Lower lobe of right lung (tissue), 2 donors: Measurements from ENCODE around the gene RHOU. TPM values are rescaled to one million over a fixed set of nuclear protein-coding genes. Genes with fewer than 3 reads are reported as not detected.

Experiments
- ATAC-seq, 2 donors: fragments of 200-7000 bp; cut with Tn5 transposase; one replicate each; pipeline ENCODE4 v1.9.1; 2020 to 2022; ENCODE audit warnings: mild to moderate bottlenecking in 2 of 2, moderate library complexity in 2 of 2
- DNase-seq: peaks from one replicate; pipeline ENCODE4 v3.0.0-alpha.2; 2020
- H3K27ac ChIP-seq: fragments of 200-600 bp; one replicate; pipeline ENCODE4 v1.8.0; 2022
- H3K27me3 ChIP-seq: fragments of 200-600 bp; one replicate; pipeline ENCODE4 v1.8.0; 2022; ENCODE audit warnings: low read depth
- H3K36me3 ChIP-seq: fragments of 200-600 bp; one replicate; pipeline ENCODE4 v1.8.0; 2022; ENCODE audit warnings: mild to moderate bottlenecking
- H3K4me1 ChIP-seq: fragments of 200-600 bp; one replicate; pipeline ENCODE4 v1.8.0; 2022
- H3K4me3 ChIP-seq: fragments of 200-600 bp; one replicate; pipeline ENCODE4 v1.8.0; 2022; ENCODE audit warnings: mild to moderate bottlenecking
- H3K9me3 ChIP-seq: fragments of 200-600 bp; one replicate; pipeline ENCODE4 v1.8.0; 2022
- intact Hi-C: fragments of 100-400 bp; cut with DNase I; formaldehyde crosslinking; loops from one replicate; pipeline ENCODE4 v1.11.0; 2022
- total RNA-seq: library from RNA; stranded (reverse); fragmentation: NEBNext Ultra II Directional; extraction: Animal tissue kit (Norgen Biotek cat#: 25700); gene quantifications from one replicate; pipeline ENCODE4 v1.2.1, GENCODE V29; 2021
- TF ChIP-seq, protein P1 (sequence below): fragments of 200-600 bp; IDR thresholded peaks from one replicate; pipeline ENCODE4 v1.8.0; 2022; ENCODE audit warnings: antibody characterized with exemption, mild to moderate bottlenecking
- donor health status: DM: no; HTN: yes; CAD: no; lungs with severe emphysema.

RHOU gene
- total RNA-seq, 1 donor from 2014 or later: 22.9 TPM

DNA sequence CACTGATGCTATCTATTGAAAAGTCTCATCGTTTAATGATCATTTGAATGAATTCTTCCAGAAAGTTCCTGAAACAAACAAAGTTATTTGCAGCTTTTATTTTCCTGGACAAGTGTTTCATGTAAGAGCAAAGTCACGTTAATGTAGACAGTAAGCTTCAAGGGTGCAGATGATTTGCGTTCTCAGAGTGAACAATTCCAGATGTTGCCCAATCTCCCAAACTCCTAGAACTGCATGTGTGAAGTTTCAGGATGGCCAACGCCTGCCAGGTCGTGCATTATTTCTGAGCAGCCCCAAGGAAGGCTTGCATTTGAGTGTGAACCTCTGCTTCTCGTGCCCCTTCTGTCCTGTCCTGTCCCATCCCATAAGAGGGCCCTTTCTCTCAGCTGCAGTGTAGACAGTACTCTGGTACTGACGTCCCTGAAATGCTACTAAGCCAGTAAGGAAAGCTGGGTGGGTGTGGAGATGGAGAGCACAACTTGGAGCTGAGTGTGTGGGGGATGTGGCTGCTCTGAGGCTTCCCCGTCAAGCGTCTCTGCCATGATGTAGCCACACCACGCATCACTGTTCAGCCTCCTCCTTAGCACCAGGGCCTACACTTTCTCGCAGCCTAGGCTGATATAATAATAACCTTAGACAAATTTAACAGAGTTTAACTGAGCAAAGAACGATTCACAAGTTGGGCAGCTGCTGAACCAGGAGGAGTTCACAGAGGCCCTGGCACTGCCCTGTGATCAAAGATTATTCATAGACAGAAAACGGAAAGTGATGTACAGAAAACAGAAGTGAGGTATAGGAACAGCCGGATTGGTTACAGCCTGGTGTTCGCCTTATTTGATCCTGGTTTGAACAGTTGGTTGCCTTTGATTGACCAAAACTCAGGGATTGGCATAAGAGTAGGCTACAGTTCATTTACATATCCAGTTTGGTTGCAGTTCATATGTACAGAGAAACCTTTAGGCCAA, 50.4 kb downstream of the RHOU start:
- DNase-seq: no peak

DNA sequence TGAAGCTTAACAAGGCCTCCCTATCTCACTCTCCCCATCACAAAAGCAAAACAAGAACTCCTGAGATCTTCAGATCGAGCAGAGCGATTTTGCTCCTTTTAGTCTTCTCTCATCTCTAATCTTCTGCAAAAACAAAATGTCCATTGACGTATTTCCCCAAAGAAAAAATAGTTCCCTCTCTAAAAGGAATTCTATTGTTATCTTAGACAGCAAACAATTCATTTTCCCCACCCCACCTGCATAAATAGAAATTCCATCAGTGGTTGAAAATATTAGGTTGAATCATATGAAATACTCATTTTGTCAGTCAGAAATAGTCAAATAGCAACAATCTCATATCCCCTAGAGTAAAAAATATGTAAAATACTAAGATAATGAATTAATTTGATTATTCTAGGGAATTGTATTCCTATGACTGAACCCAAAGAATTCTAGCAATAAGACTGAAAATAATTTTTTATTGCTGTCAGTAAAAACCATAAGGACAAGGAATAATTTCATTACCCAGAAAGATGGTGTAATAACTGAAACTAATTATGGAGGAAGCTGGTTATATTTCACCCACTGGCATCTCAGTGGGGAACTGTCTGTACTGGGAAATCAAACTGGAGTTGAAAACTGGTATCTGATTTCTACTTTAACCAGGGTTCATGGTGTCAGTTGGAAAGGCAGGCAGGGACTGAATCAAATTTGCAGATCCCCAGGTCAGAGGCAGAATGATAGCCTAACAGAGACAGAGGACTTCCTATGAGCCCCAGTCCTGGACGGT, 51.3 kb downstream of the RHOU start:
- peaks cover 8% of the 10 kb centered on the region for H3K4me1 ChIP-seq
- H3K27ac ChIP-seq: peak overlapping the region; percentile 18
- no peaks in the 10 kb centered on the region for H3K27me3 ChIP-seq
- no peaks in the 10 kb centered on the region for H3K9me3 ChIP-seq
- ATAC-seq: no peak
- TF ChIP-seq, protein P1, sequence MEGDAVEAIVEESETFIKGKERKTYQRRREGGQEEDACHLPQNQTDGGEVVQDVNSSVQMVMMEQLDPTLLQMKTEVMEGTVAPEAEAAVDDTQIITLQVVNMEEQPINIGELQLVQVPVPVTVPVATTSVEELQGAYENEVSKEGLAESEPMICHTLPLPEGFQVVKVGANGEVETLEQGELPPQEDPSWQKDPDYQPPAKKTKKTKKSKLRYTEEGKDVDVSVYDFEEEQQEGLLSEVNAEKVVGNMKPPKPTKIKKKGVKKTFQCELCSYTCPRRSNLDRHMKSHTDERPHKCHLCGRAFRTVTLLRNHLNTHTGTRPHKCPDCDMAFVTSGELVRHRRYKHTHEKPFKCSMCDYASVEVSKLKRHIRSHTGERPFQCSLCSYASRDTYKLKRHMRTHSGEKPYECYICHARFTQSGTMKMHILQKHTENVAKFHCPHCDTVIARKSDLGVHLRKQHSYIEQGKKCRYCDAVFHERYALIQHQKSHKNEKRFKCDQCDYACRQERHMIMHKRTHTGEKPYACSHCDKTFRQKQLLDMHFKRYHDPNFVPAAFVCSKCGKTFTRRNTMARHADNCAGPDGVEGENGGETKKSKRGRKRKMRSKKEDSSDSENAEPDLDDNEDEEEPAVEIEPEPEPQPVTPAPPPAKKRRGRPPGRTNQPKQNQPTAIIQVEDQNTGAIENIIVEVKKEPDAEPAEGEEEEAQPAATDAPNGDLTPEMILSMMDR: no peak
- intact Hi-C loops: no loop called here
- no peak overlapping the region for H3K4me3 ChIP-seq
- H3K36me3 ChIP-seq: no peaks in the 10 kb centered on the region
- DNase-seq: no peak

More for the DNA sequence above, 50.4 kb downstream of the RHOU start:
- TF ChIP-seq, protein P1: no peak
- intact Hi-C loops: no loop called here
- Histone ChIP-seq H3K36me3 (no peaks in the 10 kb centered on the region), H3K27ac (no peak overlapping the region), H3K4me3 (no peak overlapping the region), H3K27me3 (no peaks in the 10 kb centered on the region), H3K9me3 (no peaks in the 10 kb centered on the region), H3K4me1 (peaks cover 13% of the 10 kb centered on the region)
- ATAC-seq: no peak

DNA sequence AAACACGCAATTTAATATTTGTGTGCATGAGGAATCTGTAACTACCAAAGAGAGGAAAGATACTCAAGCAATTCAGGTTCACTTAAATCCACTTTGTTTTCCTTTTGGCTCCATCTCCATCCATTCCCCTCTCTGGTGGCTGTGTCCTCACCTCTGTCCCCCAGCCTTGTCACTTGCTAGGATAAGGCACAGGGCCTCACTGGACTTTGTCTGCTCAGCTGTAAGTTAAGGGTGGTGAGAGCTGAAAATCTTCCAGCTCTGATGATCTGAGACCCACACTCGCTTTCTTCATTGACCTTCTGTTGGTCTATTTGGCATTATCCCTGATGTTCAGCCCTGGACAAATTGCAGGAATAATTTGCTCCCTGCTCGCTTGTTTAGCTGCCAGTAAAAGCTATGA, 56.5 kb downstream of the RHOU start:
- ATAC-seq (no peak), DNase-seq (no peak)
- H3K27ac ChIP-seq: no peak overlapping the region
- H3K9me3 ChIP-seq: no peaks in the 10 kb centered on the region
- no peaks in the 10 kb centered on the region for H3K36me3 ChIP-seq
- H3K4me1 ChIP-seq: peaks cover 7% of the 10 kb centered on the region
- H3K4me3 ChIP-seq: no peak overlapping the region
- H3K27me3 ChIP-seq: no peaks in the 10 kb centered on the region
- intact Hi-C loops: no loop called here
- TF ChIP-seq, protein P1: no peak

DNA sequence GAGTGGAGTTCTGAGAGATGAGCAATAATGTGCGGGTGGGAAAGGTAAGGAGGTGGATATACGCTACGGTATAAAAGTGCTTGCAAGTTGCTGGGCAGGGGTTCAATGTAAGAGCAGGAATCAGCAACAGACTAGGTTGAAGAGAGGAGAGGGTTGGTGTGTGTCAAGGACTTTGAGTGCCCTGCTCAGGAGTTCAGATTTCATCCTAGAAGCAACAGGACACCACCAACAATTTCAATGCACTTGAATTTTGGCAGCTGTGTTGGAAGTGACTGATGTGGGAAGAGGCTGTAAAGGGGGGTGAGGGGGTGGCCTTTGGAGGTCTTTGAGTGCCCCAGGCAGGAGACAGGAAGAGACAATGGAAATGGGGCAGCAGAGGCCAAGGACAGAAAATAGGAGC, 57.3 kb downstream of the RHOU start:
- no peaks in the 10 kb centered on the region for H3K27me3 ChIP-seq
- no peak overlapping the region for H3K27ac ChIP-seq
- DNase-seq (no peak), ATAC-seq (peak in 1 of 2 donors; percentile 35)
- intact Hi-C loops: no loop called here
- no peaks in the 10 kb centered on the region for H3K36me3 ChIP-seq
- no peak overlapping the region for H3K4me3 ChIP-seq
- no peaks in the 10 kb centered on the region for H3K9me3 ChIP-seq
- peaks cover 7% of the 10 kb centered on the region for H3K4me1 ChIP-seq
- TF ChIP-seq, protein P1: no peak

DNA sequence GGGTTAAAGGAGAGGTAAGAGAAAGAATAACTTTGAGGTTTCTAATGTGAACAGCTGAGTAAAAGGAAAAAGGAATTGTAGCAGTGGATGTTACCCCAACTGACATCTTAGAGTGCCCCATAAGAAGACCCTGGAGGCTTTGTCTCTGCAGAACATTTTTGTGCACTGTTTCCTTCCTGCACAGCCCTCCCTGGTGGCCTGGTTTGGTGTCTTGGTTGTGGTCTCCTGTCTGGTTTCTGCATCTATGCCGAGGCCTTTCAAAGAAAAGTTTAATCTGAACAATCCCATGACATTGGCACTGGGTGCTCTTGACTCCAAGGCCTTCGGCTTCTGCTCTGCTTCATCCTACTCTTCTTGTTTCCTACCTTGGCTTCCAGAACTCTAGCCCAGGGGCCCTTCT, 57.8 kb downstream of the RHOU start:
- Histone ChIP-seq H3K27me3 (no peaks in the 10 kb centered on the region), H3K4me1 (peaks cover 7% of the 10 kb centered on the region), H3K4me3 (no peak overlapping the region), H3K27ac (no peak overlapping the region), H3K9me3 (no peaks in the 10 kb centered on the region), H3K36me3 (no peaks in the 10 kb centered on the region)
- ATAC-seq (no peak), DNase-seq (no peak)
- TF ChIP-seq, protein P1: no peak
- intact Hi-C loops: no loop called here
